ENCODE measurements around the gene TCERG1L.

- TF ChIP-seq, protein P1, sequence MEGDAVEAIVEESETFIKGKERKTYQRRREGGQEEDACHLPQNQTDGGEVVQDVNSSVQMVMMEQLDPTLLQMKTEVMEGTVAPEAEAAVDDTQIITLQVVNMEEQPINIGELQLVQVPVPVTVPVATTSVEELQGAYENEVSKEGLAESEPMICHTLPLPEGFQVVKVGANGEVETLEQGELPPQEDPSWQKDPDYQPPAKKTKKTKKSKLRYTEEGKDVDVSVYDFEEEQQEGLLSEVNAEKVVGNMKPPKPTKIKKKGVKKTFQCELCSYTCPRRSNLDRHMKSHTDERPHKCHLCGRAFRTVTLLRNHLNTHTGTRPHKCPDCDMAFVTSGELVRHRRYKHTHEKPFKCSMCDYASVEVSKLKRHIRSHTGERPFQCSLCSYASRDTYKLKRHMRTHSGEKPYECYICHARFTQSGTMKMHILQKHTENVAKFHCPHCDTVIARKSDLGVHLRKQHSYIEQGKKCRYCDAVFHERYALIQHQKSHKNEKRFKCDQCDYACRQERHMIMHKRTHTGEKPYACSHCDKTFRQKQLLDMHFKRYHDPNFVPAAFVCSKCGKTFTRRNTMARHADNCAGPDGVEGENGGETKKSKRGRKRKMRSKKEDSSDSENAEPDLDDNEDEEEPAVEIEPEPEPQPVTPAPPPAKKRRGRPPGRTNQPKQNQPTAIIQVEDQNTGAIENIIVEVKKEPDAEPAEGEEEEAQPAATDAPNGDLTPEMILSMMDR (IDR thresholded peaks at IDR 0.05) = no peak
- no peak for TF ChIP-seq EP300 (IDR thresholded peaks at IDR 0.05)
- no peak for TF ChIP-seq POLR2A (IDR thresholded peaks at IDR 0.05)
Observed at GRCh38 chr10:131091682-131092081, 219.8 kb downstream of the TCERG1L start.

All from tibial nerve (tissue), 4 donors.